ENCODE measurements around the gene BAHCC1. TPM values are rescaled to one million over a fixed set of nuclear protein-coding genes. Genes with fewer than 3 reads are reported as not detected.
A peak's percentile ranks its signal among the peaks of the same experiment; 100 is the strongest.

BAHCC1 gene
- total RNA-seq, 1 experiment from 2014 or later, result 74.2 TPM

DNA sequence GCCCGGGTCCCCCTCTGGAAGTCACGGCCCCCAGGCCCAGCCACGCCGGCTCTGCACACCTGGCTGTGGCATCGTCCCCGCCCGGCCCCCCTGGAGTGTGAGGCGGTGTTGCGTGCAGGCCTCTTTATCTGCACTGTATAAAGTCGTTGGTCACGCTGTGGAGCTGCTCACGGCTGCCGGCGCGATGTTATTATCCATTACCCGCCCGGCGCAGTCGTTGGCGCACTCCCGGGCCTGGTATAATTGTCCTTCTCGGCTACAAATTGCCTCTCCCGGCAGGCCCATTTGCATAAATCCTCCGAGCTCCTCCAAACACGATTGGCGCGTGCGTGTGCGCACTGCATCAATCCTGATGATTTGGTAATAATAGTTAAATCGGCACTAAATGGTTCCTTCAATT lies 57.8 kb downstream of the BAHCC1 start:
- no peaks in the 10 kb centered on the region for H3K27me3 ChIP-seq (replicated peaks; ENCODE audit: insufficient read depth, low read depth, low read length, poor library complexity)
- H3K4me1 ChIP-seq (ENCODE audit: insufficient read depth, low read length, poor library complexity, severe bottlenecking), result peaks cover 5% of the 10 kb centered on the region
- peaks cover 15% of the 10 kb centered on the region for H3K36me3 ChIP-seq (ENCODE audit: insufficient read depth, low read length, poor library complexity, severe bottlenecking)
- intact Hi-C loops (cut with micrococcal nuclease; ENCODE audit: unreplicated experiment), result no loop called here
- no TSS peak for BruUV-seq (replicated peaks)
- POLR2A ChIA-PET (ENCODE audit: low non-redundant PET), result no interaction called here
- DNase-seq (ENCODE audit: low spot score), result peak; percentile 79
- TF ChIP-seq EZH2 (IDR thresholded peaks at IDR 0.05; ENCODE audit: borderline replicate concordance, low read depth, low read length, poor library complexity, severe bottlenecking), result no peak
- TF ChIP-seq, protein P1, sequence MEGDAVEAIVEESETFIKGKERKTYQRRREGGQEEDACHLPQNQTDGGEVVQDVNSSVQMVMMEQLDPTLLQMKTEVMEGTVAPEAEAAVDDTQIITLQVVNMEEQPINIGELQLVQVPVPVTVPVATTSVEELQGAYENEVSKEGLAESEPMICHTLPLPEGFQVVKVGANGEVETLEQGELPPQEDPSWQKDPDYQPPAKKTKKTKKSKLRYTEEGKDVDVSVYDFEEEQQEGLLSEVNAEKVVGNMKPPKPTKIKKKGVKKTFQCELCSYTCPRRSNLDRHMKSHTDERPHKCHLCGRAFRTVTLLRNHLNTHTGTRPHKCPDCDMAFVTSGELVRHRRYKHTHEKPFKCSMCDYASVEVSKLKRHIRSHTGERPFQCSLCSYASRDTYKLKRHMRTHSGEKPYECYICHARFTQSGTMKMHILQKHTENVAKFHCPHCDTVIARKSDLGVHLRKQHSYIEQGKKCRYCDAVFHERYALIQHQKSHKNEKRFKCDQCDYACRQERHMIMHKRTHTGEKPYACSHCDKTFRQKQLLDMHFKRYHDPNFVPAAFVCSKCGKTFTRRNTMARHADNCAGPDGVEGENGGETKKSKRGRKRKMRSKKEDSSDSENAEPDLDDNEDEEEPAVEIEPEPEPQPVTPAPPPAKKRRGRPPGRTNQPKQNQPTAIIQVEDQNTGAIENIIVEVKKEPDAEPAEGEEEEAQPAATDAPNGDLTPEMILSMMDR (conservative IDR thresholded peaks at IDR 0.05; ENCODE audit: low read depth, low read length), result no peak
- no peak overlapping the region for H3K27ac ChIP-seq (ENCODE audit: low read depth, low read length, poor library complexity, severe bottlenecking)
- H3K4me3 ChIP-seq (ENCODE audit: low read depth, low read length, poor library complexity, severe bottlenecking), result no peak overlapping the region
- no peaks in the 10 kb centered on the region for H3K9me3 ChIP-seq (ENCODE audit: low read depth, low read length, poor library complexity, severe bottlenecking)
- CTCF ChIA-PET, result no interaction called here

DNA sequence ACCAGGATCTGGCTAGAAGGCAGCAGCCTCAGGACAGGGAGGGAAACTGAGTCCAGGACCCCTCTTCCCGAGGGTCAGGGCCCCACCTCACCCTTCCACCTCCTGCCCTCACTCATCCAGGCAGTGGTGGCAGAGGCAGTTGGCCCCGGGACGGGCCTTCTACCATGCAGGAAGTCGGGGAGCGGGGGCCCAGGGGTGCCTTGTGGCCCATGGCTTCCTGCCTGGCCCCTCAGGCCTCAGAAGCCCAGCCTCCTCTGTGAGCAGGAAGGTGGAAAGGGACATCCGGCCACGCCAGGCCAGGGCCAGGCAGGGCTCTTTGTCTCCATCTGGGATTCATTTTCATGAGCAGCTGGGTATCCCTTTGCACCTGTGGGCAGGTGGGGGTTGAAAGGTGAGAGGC lies 58.5 kb downstream of the BAHCC1 start:
- CTCF ChIA-PET, result no interaction called here

DNA sequence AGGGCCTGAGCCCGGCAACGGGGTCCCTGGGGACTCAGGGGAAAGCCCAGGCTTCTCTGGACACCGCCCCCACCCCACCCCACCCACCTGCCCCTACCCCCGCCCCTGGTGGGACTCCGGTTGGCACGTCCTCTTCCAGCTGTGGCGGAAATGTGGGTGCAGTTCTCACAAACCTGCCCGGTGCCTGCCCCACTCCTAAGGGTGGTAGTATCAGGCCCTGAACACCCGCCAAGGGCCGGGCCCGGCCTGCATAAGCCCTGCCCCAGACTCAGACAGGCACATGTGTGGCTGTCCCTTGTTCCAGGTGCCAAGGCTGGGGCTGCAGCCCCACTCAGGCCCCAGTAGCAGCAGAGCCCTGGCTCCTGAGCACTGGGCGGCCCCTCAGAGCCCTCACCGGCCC lies 59.2 kb downstream of the BAHCC1 start:
- Histone ChIP-seq H3K36me3 (ENCODE audit: insufficient read depth, low read length, poor library complexity, severe bottlenecking) (peaks cover 26% of the 10 kb centered on the region), H3K27me3 (replicated peaks; ENCODE audit: insufficient read depth, low read depth, low read length, poor library complexity) (no peaks in the 10 kb centered on the region), H3K4me1 (ENCODE audit: insufficient read depth, low read length, poor library complexity, severe bottlenecking) (peaks cover 5% of the 10 kb centered on the region), H3K27ac (ENCODE audit: low read depth, low read length, poor library complexity, severe bottlenecking) (no peak overlapping the region), H3K9me3 (ENCODE audit: low read depth, low read length, poor library complexity, severe bottlenecking) (no peaks in the 10 kb centered on the region), H3K4me3 (ENCODE audit: low read depth, low read length, poor library complexity, severe bottlenecking) (no peak overlapping the region)
- no peak for TF ChIP-seq EZH2 (IDR thresholded peaks at IDR 0.05; ENCODE audit: borderline replicate concordance, low read depth, low read length, poor library complexity, severe bottlenecking)
- TF ChIP-seq, protein P1 (conservative IDR thresholded peaks at IDR 0.05; ENCODE audit: low read depth, low read length), result no peak
- ChIA-PET CTCF (no interaction called here), POLR2A (ENCODE audit: low non-redundant PET) (no interaction called here)
- BruUV-seq (replicated peaks), result no TSS peak
- intact Hi-C loops (cut with micrococcal nuclease; ENCODE audit: unreplicated experiment), result no loop called here
- no peak for DNase-seq (ENCODE audit: low spot score)

More for the DNA sequence above, 58.5 kb downstream of the BAHCC1 start:
- intact Hi-C loops (cut with micrococcal nuclease; ENCODE audit: unreplicated experiment), result no loop called here
- Histone ChIP-seq H3K9me3 (ENCODE audit: low read depth, low read length, poor library complexity, severe bottlenecking) (no peaks in the 10 kb centered on the region), H3K27me3 (replicated peaks; ENCODE audit: insufficient read depth, low read depth, low read length, poor library complexity) (no peaks in the 10 kb centered on the region), H3K27ac (ENCODE audit: low read depth, low read length, poor library complexity, severe bottlenecking) (no peak overlapping the region), H3K36me3 (ENCODE audit: insufficient read depth, low read length, poor library complexity, severe bottlenecking) (peaks cover 21% of the 10 kb centered on the region), H3K4me1 (ENCODE audit: insufficient read depth, low read length, poor library complexity, severe bottlenecking) (peaks cover 5% of the 10 kb centered on the region), H3K4me3 (ENCODE audit: low read depth, low read length, poor library complexity, severe bottlenecking) (no peak overlapping the region)
- no peak for TF ChIP-seq EZH2 (IDR thresholded peaks at IDR 0.05; ENCODE audit: borderline replicate concordance, low read depth, low read length, poor library complexity, severe bottlenecking)
- TF ChIP-seq, protein P1 (conservative IDR thresholded peaks at IDR 0.05; ENCODE audit: low read depth, low read length), result no peak
- POLR2A ChIA-PET (ENCODE audit: low non-redundant PET), result no interaction called here
- no TSS peak for BruUV-seq (replicated peaks)
- DNase-seq (ENCODE audit: low spot score), result no peak
